Eye (tissue), 1 donor: Measurements from ENCODE around the gene ATRIP.
"Not testable (repeated sequence)": the region's sequence is repeated elsewhere in the genome, so short reads cannot be mapped to it uniquely, and the experiment has no call there.

ENCODE experiments used
- DNase-seq: peaks from one replicate; pipeline ENCODE4 v3.0.0-alpha.2; 2015

Gene ATRIP

DNA sequence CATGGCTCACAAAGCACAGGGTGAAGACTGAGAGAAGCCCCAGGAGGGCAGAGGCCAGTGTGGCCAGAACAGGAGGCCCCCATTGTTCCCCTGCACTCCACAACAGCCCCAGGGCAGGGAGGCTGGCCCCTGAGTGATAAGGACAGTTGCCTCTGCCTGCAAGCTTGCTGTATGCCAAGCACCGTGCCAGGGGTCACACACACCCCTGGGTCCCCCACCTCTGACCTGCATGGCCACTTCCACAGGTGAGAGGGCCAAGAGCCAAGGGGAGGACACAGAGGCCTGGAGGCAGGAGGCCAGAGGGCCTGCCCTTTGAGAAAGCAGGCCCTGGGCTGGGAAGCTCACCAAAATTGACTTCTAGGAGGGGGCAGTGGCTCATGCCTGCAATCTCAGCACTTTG is 23.7 kb downstream of the ATRIP start:
- DNase-seq, result no peak

DNA sequence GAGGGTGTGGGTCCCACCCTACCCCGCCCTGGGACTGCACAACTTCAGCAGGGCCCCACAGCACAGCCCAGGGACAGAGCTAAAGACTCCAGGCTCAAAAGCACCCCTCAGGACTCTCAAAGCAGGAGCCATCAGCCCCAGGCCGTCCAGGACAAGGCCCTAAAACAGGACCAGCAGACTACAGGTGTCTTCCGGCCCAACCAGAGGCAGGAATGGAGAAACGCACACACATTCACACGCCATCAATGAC is 26.1 kb downstream of the ATRIP start:
- DNase-seq, result no peak

DNA sequence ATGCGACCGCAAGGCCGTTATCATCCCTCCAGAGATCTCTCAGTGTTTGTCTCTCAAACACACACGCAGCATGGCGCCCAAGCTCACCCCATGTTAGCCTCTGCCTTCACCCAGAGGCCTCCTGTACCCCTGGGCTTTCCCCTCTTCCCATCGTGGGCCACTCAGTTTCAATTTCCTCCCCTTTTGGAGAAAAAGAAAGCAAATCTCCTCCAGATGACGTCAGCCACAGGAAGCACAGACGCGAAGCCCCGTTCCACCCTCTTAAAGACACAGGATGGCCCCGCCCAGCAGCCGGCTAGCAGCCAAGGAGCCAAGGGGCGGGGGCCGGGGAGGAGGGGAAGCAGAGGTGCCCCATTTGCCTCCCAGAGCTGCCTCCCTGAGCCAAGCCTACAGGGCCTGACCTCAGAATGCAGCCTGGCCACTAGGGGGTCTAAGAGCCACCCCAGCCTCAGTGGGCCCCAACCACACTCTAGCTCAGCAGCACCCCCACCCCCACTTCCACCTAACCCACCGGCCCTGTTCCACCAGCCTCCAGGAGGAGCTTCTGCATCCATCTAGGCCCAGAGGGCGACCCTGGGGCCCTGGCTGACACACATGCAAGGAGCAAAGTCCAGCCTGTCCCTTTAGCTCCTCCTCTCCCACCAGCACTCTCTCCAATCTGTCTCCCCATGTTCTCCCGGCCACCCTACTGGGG is 26.5 kb downstream of the ATRIP start:
- peak; percentile 97 for DNase-seq

DNA sequence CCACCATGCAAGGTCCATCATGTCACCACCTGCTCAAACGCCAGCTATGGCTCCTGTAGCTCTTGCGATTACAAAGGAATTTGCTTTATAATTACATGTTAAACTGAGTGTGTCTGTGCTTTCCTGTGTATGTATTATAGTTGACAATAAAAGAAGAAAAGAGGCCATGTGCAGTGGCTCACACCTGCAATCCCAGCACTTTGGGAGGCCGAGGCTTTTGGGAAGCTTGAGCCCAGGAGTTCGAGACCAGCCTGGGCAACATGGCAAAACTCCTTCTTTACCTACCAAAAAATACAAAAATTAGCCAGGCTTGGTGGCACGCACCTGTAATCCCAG is 27.0 kb downstream of the ATRIP start:
- DNase-seq, result no peak

DNA sequence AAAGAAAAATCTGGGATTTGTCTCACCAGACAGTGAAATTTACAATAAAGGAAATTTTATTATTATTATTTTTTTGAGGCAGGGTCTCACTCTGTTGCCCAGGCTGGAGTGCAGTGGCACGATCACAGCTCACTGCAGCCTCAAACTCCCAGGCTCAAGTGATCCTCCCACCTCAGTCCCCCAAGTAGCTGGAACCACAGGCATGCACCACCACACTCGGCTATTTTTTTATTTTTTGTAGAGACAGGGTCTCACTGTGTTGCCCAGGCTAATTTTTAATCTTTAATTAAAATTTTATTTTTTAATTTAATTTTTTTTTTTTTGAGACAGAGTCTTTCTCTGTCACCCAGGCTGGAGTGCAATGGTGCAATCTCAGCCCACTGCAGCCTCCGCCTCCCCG is 27.5 kb downstream of the ATRIP start:
- not testable (repeated sequence) for DNase-seq

- DNase-seq, result peak; percentile 45
Observed at GRCh38 chr3:48474619-48475018, 28.1 kb downstream of the ATRIP start.

- no peak for DNase-seq
Observed at GRCh38 chr3:48475188-48475587, 28.7 kb downstream of the ATRIP start.

GRCh38 chr3:48476426-48477053 is 30.0 kb downstream of the ATRIP start:
- no peak for DNase-seq

GRCh38 chr3:48477959-48478520 is 31.5 kb downstream of the ATRIP start:
- DNase-seq, result no peak

GRCh38 chr3:48478626-48479555 is 32.4 kb downstream of the ATRIP start:
- no peak for DNase-seq

- not testable (repeated sequence) for DNase-seq
Observed at GRCh38 chr3:48480891-48481290, 34.4 kb downstream of the ATRIP start.

- DNase-seq, result not testable (repeated sequence)
Observed at GRCh38 chr3:48482822-48483221, 36.3 kb downstream of the ATRIP start.

GRCh38 chr3:48486952-48487351 is 40.4 kb downstream of the ATRIP start:
- no peak for DNase-seq

DNA sequence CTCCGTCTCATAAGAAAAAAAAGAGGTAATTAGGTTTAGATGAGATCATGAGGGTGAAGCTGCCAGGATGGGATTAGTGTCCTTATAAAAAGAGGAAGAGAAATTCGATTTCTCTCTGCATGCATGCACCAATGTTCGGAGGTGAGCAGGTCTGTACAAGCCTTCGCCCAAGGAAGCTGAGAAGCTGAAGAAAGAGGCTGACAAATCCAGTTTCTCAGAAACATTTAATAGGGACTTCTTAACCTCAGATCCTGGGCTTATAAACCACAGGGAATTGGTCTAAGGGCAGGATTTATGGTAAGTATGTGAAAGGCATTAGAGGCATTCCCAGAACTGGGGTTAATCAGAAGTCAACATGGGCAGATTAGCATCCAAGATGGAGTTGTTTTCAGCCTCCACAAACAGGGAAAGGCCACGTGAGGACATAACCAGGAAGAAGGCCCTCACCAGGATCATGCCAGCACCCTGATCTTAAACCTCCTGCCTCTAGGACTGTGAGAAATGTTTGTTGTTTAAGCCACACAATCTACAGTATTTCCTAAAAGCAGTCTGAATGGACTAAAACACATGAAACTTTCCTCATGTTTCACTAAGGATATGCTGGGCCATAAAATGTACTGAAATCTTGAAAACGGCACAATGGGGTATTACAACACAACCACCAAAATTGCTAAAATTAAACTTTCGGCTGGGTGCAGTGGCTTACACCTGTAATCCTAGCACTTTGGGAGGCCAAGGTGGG is 46.1 kb downstream of the ATRIP start:
- DNase-seq, result peak; percentile 36

GRCh38 chr3:48493203-48493501 is 46.6 kb downstream of the ATRIP start:
- DNase-seq, result no peak

GRCh38 chr3:48500656-48501055 is 54.1 kb downstream of the ATRIP start:
- no peak for DNase-seq

- no peak for DNase-seq
Observed at GRCh38 chr3:48501196-48501595, 54.7 kb downstream of the ATRIP start.

- no peak for DNase-seq
Observed at GRCh38 chr3:48502121-48502520, 55.6 kb downstream of the ATRIP start.

GRCh38 chr3:48502728-48503168 is 56.2 kb downstream of the ATRIP start:
- DNase-seq, result peak; percentile 11

DNA sequence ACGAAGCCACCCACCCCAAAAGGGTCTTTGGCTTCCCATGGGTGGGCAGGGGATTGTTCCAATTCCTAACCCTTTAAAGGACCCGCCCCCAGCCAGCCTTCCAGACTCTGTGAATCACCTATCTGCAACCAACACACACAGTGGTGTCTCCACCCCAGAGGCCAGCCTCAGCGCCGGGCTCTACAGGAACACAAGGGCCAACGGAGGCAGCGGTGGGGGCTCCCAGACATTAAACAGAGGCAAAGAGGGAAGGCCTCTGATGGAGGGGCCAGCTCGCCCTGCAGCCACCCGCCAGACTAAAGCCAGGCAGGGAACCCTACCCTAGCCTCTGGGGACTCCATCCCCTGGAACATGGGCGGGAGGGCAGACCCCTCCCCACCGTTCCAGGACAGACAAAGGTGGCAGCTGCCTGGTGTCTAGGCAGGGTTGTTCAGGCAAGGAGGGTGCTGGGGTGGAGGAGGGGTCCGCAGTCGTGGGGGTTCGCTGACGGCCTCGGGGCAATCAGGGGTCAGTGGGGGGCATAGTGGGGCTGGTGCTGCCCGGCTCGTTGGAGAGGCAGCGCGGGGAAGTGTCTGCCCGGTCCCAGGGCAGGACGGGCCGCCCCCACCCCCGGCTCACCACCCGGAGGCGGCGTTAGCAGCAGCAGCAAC is 57.0 kb downstream of the ATRIP start:
- DNase-seq, result no peak

DNA sequence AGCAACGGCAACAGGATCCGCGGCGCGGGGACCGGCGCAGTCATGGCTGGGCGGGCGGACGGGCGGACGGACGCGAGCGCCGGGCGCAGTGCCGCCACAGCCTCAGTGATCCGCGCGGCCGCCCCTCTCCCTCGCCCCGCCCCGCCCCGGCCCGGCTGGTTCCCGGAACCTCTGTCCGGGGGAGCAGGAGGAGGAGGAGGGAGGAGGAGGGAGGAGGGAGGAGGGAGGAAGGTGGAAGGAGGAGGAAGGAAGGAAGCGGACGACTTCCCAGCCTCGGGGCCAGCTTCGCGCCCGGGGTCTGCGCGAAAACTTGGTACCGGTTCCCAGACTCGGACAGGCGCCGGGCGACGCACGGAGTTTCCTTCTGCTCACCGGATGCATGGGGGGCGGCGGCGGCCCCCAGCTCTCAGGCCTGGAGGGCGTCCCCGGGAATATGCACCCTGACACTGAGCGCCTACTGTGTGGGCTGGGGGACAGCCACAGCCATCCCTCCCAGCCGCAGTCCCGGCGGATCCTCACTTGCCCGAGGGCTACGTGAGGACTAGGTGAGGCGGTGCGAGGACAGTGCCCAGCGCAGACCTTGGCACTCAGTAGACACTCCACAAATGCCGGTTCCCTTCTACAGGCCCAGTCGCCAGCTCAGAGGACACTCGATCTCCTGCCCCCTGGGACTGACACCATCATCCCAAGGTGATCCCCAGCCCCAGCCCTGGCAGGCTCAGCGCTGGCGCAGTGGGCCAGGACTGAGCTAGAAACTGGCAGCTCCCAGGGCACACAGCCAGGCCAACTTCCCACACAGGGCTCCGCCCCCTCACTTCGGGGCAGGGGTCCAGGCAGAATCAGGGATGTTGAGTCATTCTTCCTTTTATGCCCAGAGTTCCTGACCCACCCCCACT is 57.8 kb downstream of the ATRIP start, which contains the start of gene SHISA5:
SHISA5 (minus strand) TSS at position 124 of the 896 bp plus-strand sequence; CDS start at position 44, 80 bp downstream.
- peak; percentile 76 for DNase-seq
